Epithelial cell of esophagus (primary cell): ENCODE data around the gene LIPN.

Experiments used
- DNase-seq: peaks from one replicate; pipeline ENCODE4 v3.0.0; 2010; ENCODE audit warnings: low read depth
- H3K4me3 ChIP-seq: 2 replicates; pipeline ENCODE4 v1.5.1; 2011; ENCODE audit warnings: mild to moderate bottlenecking, low read length, control low read depth
- CTCF ChIP-seq: IDR thresholded peaks from 2 replicates; pipeline ENCODE4 v1.5.1; 2011; ENCODE audit warnings: low read depth, mild to moderate bottlenecking, low read length, control low read depth, inconsistent platforms; ENCODE audit not compliant: insufficient read depth; ENCODE audit errors: missing control alignments

The LIPN gene

GRCh38 chr10:88781206-88781605, 21.4 kb downstream of the LIPN start:
- peak; percentile 76 for DNase-seq
- no peak for TF ChIP-seq CTCF
- no peak overlapping the region for H3K4me3 ChIP-seq

- DNase-seq, result no peak
- TF ChIP-seq CTCF, result no peak
- H3K4me3 ChIP-seq, result no peak overlapping the region
These were observed 22.4 kb downstream of the LIPN start for GRCh38 chr10:88782222-88782621.

GRCh38 chr10:88783724-88784123, 23.9 kb downstream of the LIPN start:
- no peak for TF ChIP-seq CTCF
- DNase-seq, result no peak
- H3K4me3 ChIP-seq, result no peak overlapping the region

GRCh38 chr10:88786032-88786770, 26.4 kb downstream of the LIPN start:
- H3K4me3 ChIP-seq, result no peak overlapping the region
- no peak for TF ChIP-seq CTCF
- no peak for DNase-seq

GRCh38 chr10:88787463-88787862, 27.6 kb downstream of the LIPN start:
- no peak for TF ChIP-seq CTCF
- DNase-seq, result no peak
- H3K4me3 ChIP-seq, result no peak overlapping the region

- TF ChIP-seq CTCF, result no peak
- DNase-seq, result no peak
- H3K4me3 ChIP-seq, result no peak overlapping the region
These were observed 29.1 kb downstream of the LIPN start for GRCh38 chr10:88788924-88789323.

- H3K4me3 ChIP-seq, result no peak overlapping the region
- TF ChIP-seq CTCF, result peak; percentile 66
- peak; percentile 44 for DNase-seq
These were observed 32.1 kb downstream of the LIPN start for GRCh38 chr10:88791924-88792323.
